Measurements from ENCODE around the gene RPS5. TPM values are rescaled to one million over a fixed set of nuclear protein-coding genes. Genes with fewer than 3 reads are reported as not detected.

Gene RPS5
- polyA plus RNA-seq, 2 of the 4 experiments (the other 2 are of a cell fraction), result 2,123 to 2,475 TPM

- TF ChIP-seq HDAC2 (IDR thresholded peaks at IDR 0.05) (no peak), TP53 (CRISPR knock-in tag; IDR thresholded peaks at IDR 0.05) (peak; percentile 90; the same call in 1 of the 2 replicates), ZC3H11A (IDR thresholded peaks at IDR 0.05) (no peak), ZSCAN20 (CRISPR knock-in tag; IDR thresholded peaks at IDR 0.05) (no peak), POLR2A (IDR thresholded peaks at IDR 0.05; ENCODE audit: low read length) (peak; percentile 85), NR3C1 (IDR thresholded peaks at IDR 0.05) (no peak), CEBPB (IDR thresholded peaks at IDR 0.05) (peak; percentile 19 to 74; a peak in 2 of 4 replicates), JUNB (IDR thresholded peaks at IDR 0.05) (no peak), CBX2 (IDR thresholded peaks at IDR 0.05; ENCODE audit: borderline replicate concordance, low read depth) (no peak), HOXB13 (CRISPR knock-in tag; IDR thresholded peaks at IDR 0.05; ENCODE audit: low read depth) (peak; percentile 71), HMGXB4 (CRISPR knock-in tag; IDR thresholded peaks at IDR 0.05; ENCODE audit: borderline replicate concordance) (peak; percentile 68), PHF8 (IDR thresholded peaks at IDR 0.05; ENCODE audit: borderline replicate concordance, low read depth) (peak; percentile 67), RAD21 (conservative IDR thresholded peaks at IDR 0.05 in 1 of 2, IDR thresholded peaks at IDR 0.05 in 1 of 2) (no peak; a peak in 1 of 5 replicates), ATOH8 (CRISPR knock-in tag; IDR thresholded peaks at IDR 0.05; ENCODE audit: low read depth) (peak; percentile 91), ZNF302 (CRISPR knock-in tag; IDR thresholded peaks at IDR 0.05) (0 out of 2 replicates have a peak, but pooled peaks have one; percentile 16), KDM1A (IDR thresholded peaks at IDR 0.05; ENCODE audit: low read depth) (no peak), FOSL2 (IDR thresholded peaks at IDR 0.05) (no peak), FOSL2 (CRISPR knock-in tag; IDR thresholded peaks at IDR 0.05) (peak; percentile 17), ESRRA (IDR thresholded peaks at IDR 0.05; ENCODE audit: borderline replicate concordance, low read length) (0 out of 2 replicates have a peak, but pooled peaks have one; percentile 17), CHD2 (IDR thresholded peaks at IDR 0.05; ENCODE audit: low read length, partially characterized antibody) (no peak)
- TF ChIP-seq, protein P1, sequence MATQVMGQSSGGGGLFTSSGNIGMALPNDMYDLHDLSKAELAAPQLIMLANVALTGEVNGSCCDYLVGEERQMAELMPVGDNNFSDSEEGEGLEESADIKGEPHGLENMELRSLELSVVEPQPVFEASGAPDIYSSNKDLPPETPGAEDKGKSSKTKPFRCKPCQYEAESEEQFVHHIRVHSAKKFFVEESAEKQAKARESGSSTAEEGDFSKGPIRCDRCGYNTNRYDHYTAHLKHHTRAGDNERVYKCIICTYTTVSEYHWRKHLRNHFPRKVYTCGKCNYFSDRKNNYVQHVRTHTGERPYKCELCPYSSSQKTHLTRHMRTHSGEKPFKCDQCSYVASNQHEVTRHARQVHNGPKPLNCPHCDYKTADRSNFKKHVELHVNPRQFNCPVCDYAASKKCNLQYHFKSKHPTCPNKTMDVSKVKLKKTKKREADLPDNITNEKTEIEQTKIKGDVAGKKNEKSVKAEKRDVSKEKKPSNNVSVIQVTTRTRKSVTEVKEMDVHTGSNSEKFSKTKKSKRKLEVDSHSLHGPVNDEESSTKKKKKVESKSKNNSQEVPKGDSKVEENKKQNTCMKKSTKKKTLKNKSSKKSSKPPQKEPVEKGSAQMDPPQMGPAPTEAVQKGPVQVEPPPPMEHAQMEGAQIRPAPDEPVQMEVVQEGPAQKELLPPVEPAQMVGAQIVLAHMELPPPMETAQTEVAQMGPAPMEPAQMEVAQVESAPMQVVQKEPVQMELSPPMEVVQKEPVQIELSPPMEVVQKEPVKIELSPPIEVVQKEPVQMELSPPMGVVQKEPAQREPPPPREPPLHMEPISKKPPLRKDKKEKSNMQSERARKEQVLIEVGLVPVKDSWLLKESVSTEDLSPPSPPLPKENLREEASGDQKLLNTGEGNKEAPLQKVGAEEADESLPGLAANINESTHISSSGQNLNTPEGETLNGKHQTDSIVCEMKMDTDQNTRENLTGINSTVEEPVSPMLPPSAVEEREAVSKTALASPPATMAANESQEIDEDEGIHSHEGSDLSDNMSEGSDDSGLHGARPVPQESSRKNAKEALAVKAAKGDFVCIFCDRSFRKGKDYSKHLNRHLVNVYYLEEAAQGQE (IDR thresholded peaks at IDR 0.05), result no peak; the same call in 1 of the 2 replicates
- TF ChIP-seq, protein P2, sequence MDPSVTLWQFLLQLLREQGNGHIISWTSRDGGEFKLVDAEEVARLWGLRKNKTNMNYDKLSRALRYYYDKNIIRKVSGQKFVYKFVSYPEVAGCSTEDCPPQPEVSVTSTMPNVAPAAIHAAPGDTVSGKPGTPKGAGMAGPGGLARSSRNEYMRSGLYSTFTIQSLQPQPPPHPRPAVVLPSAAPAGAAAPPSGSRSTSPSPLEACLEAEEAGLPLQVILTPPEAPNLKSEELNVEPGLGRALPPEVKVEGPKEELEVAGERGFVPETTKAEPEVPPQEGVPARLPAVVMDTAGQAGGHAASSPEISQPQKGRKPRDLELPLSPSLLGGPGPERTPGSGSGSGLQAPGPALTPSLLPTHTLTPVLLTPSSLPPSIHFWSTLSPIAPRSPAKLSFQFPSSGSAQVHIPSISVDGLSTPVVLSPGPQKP (IDR thresholded peaks at IDR 0.05; ENCODE audit: low read depth, low read length), result no peak
These were observed at the start of gene RPS5 (continued) for GRCh38 chr19:58386576-58387337.

Measured in A549 (cell line).